ENCODE measurements around the gene SORCS1.

The SORCS1 gene

DNA sequence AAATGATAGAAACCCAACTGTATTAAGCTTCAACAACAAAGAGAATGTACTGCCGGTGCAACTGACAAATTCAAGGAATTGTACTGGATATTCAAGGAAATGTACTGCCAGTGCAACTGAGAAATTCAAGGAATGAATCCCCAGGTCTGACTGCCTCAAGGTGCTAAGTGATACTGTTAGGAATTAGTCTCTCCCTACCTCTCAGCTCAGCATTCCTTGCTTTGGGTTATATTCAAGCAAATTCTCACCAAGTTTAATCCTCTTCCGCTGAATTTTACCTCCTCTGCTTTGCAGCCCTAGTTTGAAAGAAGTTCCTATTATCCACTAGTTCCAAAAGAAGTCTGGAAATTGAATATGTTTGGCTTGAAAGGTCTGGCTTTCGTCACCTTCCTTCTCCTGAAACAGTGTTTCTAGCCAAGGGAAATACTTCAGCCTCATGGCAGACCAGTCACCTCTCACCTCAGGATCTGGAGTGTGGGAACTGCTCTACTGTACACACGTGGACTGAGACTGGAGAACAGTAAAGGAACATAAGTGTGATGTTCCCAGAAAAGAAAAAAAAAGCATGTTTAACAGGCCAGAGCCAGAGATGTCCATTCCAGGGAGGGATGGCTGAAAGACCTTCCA, 60.4 kb downstream of the SORCS1 start:
- TF ChIP-seq, protein P1, sequence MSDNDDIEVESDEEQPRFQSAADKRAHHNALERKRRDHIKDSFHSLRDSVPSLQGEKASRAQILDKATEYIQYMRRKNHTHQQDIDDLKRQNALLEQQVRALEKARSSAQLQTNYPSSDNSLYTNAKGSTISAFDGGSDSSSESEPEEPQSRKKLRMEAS (IDR thresholded peaks at IDR 0.05; ENCODE audit: low read depth, low read length): no peak
- TF ChIP-seq, protein P2, sequence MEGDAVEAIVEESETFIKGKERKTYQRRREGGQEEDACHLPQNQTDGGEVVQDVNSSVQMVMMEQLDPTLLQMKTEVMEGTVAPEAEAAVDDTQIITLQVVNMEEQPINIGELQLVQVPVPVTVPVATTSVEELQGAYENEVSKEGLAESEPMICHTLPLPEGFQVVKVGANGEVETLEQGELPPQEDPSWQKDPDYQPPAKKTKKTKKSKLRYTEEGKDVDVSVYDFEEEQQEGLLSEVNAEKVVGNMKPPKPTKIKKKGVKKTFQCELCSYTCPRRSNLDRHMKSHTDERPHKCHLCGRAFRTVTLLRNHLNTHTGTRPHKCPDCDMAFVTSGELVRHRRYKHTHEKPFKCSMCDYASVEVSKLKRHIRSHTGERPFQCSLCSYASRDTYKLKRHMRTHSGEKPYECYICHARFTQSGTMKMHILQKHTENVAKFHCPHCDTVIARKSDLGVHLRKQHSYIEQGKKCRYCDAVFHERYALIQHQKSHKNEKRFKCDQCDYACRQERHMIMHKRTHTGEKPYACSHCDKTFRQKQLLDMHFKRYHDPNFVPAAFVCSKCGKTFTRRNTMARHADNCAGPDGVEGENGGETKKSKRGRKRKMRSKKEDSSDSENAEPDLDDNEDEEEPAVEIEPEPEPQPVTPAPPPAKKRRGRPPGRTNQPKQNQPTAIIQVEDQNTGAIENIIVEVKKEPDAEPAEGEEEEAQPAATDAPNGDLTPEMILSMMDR (IDR thresholded peaks at IDR 0.05; ENCODE audit: low read depth, low read length): no peak
- no peak for TF ChIP-seq POLR2A (IDR thresholded peaks at IDR 0.05; ENCODE audit: extremely low read depth, insufficient read length)
- TF ChIP-seq MYC (IDR thresholded peaks at IDR 0.05; ENCODE audit: low read depth, low read length): no peak
- no peak overlapping the region for H3K4me3 ChIP-seq (ENCODE audit: low read depth, low read length)
- DNase-seq (ENCODE audit: low read depth): no peak

DNA sequence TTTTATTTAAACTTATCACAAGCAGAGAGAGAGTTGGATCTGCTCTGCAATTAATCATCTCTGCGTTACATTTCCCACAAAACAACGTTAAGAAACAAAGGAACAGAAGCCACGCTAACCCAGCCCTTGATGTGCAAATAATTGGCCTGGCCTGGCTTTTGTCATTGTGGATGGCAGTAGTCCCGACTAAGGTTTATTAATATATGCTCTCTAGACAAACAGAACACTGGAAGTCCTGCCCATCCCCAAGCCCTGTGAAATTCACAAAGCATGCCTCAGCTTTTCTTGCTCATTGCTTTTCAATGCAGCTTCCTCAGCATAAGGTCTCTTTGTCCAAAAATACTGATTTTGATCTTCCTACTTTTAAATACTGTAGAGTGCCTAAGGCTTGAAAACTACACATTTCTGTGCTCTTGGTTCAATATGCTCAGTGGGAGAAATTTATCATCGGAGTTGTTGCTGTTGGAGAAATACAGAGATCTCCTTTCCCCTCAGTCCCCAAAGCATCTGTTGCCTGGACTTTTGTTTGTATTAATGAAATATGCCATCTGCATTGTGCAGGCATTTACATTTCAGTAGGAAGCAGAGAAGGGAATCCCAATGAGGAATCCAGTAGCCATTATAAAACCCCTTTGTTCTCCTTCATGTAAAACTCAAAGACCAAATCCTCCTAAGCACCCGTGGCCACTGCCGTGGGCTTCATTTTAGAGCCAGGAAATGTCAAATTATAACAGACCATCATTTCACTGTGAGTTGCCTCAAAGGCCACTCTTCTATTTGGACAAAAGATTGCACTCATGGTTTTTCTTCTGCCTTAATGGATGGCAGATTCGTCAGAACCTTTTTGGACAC, 61.1 kb downstream of the SORCS1 start:
- TF ChIP-seq, protein P1 (IDR thresholded peaks at IDR 0.05; ENCODE audit: low read depth, low read length): no peak
- TF ChIP-seq MYC (IDR thresholded peaks at IDR 0.05; ENCODE audit: low read depth, low read length) (no peak), POLR2A (IDR thresholded peaks at IDR 0.05; ENCODE audit: extremely low read depth, insufficient read length) (no peak)
- TF ChIP-seq, protein P2 (IDR thresholded peaks at IDR 0.05; ENCODE audit: low read depth, low read length): no peak
- DNase-seq (ENCODE audit: low read depth): no peak
- no peak overlapping the region for H3K4me3 ChIP-seq (ENCODE audit: low read depth, low read length)

DNA sequence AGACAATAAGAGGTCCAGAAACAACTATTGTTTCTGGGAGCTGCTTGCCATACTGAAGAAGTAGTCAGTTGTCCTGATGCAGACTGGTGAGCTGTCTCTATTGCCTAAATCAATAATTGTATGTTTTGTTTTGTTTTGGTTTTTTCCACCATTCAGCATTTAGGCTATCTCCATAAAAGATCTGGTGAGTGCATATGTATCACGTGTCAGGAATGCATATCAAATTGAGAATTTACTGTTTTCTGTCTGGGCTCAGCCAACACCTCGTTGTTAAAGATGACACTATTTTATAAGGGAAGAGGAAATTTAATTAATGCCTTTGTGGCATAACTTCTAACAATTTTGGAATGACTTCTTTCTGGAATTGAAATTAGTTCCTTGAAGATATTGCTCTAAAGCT, 66.2 kb downstream of the SORCS1 start:
- no peak overlapping the region for H3K4me3 ChIP-seq (ENCODE audit: low read depth, low read length)
- TF ChIP-seq POLR2A (IDR thresholded peaks at IDR 0.05; ENCODE audit: extremely low read depth, insufficient read length) (no peak), MYC (IDR thresholded peaks at IDR 0.05; ENCODE audit: low read depth, low read length) (no peak)
- TF ChIP-seq, protein P1 (IDR thresholded peaks at IDR 0.05; ENCODE audit: low read depth, low read length): no peak
- TF ChIP-seq, protein P2 (IDR thresholded peaks at IDR 0.05; ENCODE audit: low read depth, low read length): no peak
- no peak for DNase-seq (ENCODE audit: low read depth)

DNA sequence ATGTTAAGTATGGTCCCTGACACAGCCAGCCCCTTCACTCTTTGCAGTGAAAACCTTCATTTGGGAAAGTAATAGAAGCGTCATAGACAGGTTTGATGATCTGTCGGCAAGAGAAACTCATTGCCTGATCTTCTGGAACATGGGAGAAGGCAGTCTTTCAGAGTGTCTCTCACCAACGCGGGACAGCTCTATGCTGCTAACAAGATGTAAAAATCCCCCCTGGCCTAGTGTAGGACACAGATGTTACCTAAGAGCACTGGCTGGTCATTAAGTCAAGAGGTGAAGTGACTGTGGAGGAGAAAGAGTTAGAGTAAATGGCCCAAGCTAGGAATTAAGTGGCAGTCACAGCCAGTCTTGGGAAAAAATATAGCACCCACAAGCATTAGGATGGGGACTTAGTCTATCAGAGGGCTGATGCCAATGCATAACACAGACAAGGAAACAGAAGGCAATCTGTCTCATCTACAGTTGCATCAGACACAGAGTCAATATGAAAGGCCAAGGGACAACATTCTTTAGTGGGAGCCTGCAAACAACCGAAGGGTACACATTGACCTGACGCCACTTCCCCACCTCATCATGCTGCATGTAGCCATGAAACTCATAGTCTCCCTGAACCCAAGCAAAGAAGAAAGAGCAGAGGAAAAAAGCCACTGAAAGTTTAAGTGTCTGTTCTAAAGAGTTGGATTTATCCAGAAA, 69.5 kb downstream of the SORCS1 start:
- TF ChIP-seq, protein P2 (IDR thresholded peaks at IDR 0.05; ENCODE audit: low read depth, low read length): no peak
- TF ChIP-seq MYC (IDR thresholded peaks at IDR 0.05; ENCODE audit: low read depth, low read length) (no peak), POLR2A (IDR thresholded peaks at IDR 0.05; ENCODE audit: extremely low read depth, insufficient read length) (no peak)
- TF ChIP-seq, protein P1 (IDR thresholded peaks at IDR 0.05; ENCODE audit: low read depth, low read length): no peak
- H3K4me3 ChIP-seq (ENCODE audit: low read depth, low read length): no peak overlapping the region
- no peak for DNase-seq (ENCODE audit: low read depth)

DNA sequence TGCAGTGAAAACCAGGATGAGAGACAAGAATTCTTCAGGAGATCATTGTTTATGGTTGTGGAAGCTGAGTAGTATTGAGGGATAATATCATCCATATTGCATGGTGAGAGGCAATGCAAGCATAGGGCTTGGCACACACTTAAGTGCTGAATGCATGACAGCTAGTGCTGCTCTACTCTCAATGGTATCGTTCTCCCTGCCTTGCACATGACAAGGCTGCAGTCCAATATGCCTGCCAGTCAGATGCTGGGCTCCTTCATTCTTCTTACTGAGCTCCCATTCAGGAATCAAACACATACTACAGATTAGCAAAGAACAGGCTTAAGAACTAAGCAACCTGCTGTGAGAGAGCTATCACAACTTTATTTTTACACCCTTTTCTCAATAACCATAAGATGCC, 72.2 kb downstream of the SORCS1 start:
- no peak overlapping the region for H3K4me3 ChIP-seq (ENCODE audit: low read depth, low read length)
- no peak for DNase-seq (ENCODE audit: low read depth)
- TF ChIP-seq, protein P1 (IDR thresholded peaks at IDR 0.05; ENCODE audit: low read depth, low read length): no peak
- TF ChIP-seq, protein P2 (IDR thresholded peaks at IDR 0.05; ENCODE audit: low read depth, low read length): no peak
- TF ChIP-seq MYC (IDR thresholded peaks at IDR 0.05; ENCODE audit: low read depth, low read length): no peak
- no peak for TF ChIP-seq POLR2A (IDR thresholded peaks at IDR 0.05; ENCODE audit: extremely low read depth, insufficient read length)

Data from NB4 (cell line).